Activated CD4-positive, alpha-beta T cell treated with anti-CD3 and anti-CD28 coated beads, Interleukin-10, Interleukin-2, amounts not matched to agents 100 ng/mL and 50 ng/mL, durations not matched to agents 16 hours and 8 hours (primary cell): ENCODE measurements around the gene RGP1.

Source experiments
- DNase-seq: peaks from one replicate; pipeline ENCODE4 v3.0.0-alpha.2; 2020

RGP1 gene, protein sequence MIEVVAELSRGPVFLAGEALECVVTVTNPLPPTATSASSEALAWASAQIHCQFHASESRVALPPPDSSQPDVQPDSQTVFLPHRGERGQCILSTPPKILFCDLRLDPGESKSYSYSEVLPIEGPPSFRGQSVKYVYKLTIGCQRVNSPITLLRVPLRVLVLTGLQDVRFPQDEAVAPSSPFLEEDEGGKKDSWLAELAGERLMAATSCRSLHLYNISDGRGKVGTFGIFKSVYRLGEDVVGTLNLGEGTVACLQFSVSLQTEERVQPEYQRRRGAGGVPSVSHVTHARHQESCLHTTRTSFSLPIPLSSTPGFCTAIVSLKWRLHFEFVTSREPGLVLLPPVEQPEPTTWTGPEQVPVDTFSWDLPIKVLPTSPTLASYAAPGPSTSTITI

GRCh38 chr9:35748858-35749514 lies at the start of gene RGP1, which contains the start of gene GBA2:
TSS of gene RGP1 (plus strand) at chr9:35749287. CDS start at chr9:35749756, 469 bp downstream.
TSS of gene GBA2 (minus strand) at chr9:35749228. CDS start at chr9:35748704, 524 bp downstream.
- peak; percentile 81 for DNase-seq

DNA sequence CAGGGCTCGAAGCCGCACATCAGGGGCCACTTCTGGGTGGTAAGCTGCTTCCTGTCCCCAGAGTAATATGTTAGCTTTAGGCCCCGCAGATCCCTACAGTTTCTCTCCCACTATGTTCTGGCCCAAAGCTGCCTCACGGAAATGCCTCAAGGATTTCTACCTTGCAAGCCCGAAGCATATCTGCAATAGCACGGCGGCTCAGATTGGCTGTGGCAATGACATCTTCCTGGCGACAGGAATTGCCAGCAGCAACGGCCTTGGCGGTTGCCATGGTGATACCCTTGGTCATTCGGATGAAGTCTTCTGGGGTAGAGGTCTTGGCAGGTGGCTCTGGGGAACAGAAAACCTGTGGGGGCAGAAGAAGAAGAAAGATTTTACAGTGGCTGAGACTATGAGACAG lies 49.1 kb upstream of the RGP1 start:
- no peak for DNase-seq

DNA sequence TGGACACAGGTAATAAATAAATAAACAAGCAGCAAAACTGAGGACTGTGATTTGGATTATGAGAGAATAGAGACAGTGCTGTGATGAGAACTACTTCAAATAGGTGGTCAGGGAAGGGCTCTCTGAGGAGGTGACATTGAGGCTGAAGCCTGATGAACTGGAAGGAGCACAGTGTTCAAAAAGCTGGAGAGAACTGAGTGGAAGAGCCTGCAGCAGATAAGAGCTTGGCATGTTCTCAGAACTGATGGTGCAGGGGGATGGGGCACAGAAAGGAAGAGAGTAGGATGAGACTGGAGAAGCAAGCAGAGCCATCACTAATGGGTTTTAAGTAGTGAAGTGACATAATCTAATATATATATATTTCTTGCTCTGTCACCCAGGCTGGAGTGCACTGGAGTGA lies 48.1 kb upstream of the RGP1 start:
- DNase-seq, result no peak

DNA sequence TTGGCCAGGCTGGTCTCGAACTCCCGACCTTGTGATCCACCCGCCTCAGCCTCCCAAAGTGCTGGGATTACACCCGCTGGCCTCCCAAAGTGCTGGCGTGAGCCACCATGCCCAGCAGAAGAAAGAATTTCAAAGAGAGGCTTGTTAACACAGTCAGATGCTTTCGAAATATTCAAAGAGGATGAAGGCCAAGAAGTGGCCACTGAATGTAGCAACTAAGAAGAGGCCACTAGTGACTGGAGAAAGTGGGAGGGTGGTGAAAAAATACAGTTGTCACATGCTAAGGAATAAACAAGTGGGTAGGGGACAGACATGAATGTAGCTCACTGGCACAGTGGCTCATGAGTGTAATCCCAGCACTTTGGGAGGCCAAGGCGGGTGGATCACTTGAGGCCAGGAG lies 46.4 kb upstream of the RGP1 start:
- no peak for DNase-seq

GRCh38 chr9:35703906-35704672 lies 45.0 kb upstream of the RGP1 start:
- no peak for DNase-seq

GRCh38 chr9:35705372-35705771 lies 43.7 kb upstream of the RGP1 start:
- no peak for DNase-seq

GRCh38 chr9:35705836-35706430 lies 43.2 kb upstream of the RGP1 start:
- DNase-seq, result no peak

DNA sequence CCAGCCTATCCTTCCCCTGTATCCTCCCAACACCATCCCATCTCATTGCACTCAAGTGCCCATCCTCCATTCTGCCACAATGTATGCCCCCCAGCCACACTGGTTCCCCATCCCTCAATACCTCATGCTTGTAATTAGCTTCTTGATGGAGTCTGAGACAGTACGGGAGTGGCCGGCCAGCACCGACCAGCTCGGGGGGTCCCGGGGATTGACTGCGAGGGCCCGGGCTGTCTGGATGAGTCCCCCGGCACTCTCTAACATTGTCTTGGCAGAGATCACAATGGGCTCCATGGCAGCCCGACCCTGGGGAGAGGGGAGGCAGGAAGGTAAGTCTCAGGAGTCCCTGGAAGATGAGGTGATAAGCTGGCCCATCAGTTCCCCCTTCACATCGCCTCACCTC lies 42.1 kb upstream of the RGP1 start:
- no peak for DNase-seq

GRCh38 chr9:35708146-35708545 lies 40.9 kb upstream of the RGP1 start:
- DNase-seq, result no peak

DNA sequence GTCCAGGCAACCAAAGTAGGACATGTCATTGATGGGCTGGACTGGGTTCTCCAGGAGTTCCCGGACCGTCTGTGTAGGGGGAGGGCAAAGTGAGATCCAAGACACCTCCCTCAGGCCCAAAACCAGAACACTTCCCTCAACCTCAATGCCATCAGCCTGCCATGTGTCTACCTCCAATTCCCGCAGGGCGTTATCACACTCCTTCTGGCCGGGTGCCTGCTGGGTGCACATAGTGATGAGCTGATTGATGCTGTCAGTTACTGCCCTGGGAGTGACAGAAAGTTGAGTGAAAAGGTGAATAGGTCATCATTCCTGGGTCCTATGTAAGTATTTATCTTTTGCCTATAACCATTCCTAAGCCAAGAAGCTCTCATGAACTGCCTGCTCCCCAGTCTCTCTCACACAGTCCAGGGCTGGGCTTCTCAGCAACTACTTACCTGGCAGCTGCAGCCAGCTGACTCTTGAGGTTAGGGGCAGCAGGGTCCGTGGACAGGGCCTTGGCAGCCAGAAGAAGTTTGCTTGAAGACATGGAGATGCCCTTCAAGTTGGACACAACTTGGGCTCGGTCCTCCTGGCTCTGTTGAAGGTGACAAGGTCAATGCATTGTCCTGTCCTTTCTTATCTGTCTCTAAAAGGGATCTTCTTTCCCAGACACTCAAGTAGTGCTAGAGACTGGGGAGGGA lies 38.1 kb upstream of the RGP1 start:
- DNase-seq, result no peak

- DNase-seq, result no peak
Observed at GRCh38 chr9:35711501-35712428, 37.3 kb upstream of the RGP1 start.

- no peak for DNase-seq
Observed at GRCh38 chr9:35712762-35713400, 36.2 kb upstream of the RGP1 start.

DNA sequence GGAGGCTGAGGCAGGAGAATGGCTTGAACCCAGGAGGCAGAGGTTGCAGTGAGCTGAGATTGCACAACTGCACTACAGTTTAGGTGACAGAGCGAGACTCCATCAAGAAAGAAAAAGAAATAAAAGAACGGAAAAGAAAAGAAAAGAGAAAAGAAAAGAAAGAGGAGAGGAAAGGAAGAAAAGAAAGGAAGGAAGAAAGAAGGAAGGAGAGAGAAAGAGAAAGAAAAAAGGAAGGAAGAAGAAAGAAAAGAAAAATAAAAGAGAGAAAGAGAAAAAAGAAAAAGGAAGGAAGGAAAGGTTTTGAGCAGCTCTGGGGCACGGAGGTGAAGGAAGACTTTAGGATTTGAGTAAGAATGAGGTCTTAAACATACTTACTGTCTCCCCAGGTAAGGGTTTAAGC lies 35.5 kb upstream of the RGP1 start:
- DNase-seq, result no peak

GRCh38 chr9:35714123-35714522 lies 35.0 kb upstream of the RGP1 start:
- DNase-seq, result no peak

DNA sequence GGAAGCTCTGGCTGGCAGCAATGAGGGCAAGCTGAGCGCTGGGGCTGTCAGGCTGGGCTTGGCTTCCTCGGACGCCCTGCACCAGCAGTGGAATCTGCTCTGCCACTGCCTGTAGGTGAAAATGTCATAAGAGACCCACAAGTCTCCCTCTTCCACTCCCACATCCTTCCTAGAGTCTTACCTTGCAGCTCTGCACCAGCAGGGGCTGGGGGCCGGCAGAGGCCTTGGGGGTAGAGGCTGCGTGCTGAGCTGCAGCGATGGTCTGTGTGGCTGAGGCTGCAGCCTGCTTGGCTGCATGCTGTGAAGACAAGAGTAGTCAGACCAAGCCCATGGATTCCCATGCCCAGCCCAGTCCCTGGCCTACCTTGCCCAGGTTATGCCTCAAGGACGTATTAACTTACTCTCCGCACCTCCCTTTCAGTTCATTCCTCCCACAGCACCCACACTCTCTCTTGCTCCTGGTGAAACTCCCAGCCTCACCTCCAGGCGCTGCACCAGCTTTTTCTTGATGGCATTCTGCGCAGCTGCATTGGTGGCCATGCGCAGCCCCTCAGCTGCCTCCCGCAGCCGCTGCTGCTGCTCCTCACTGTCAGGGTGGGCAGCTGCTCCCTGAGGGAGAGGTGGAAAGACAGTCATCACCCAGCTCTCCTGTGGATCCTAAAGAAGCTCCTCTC lies 34.4 kb upstream of the RGP1 start:
- no peak for DNase-seq

GRCh38 chr9:35716230-35716629 lies 32.9 kb upstream of the RGP1 start:
- no peak for DNase-seq

DNA sequence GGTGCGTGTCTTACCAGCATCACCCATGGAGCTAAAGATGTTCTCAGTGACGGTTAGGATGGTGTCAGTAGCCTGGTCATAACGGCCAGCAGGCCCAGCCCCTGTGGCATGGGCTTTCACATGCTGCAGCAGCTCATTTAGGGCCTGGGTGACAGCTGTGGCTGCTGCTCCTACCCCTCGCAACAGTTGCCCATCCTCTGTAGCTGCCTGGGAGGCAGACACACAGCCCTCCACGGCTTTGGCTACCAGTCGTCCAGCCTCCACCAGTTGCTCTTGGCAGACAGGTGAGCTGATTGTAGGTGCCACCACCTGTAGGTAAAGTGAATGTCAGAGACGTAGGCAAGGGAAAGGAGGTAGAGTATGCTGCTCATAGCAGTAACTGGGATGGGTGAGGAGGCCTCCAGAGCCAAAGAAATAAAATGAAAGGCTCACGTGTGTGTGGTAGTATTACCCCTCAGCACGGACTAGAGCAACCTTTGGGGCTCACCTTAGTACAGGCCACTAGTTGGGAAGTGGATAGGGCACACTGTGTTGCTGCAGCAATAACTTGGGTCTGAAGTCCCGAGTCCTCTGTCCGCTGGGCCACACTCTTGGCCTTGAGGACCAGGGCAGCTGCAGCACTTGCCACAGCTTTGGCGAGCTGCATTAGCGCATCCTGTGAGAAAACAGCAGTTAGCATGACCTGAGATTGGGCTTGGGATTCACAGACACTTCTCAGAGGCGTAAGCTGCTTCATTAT lies 31.8 kb upstream of the RGP1 start:
- no peak for DNase-seq

DNA sequence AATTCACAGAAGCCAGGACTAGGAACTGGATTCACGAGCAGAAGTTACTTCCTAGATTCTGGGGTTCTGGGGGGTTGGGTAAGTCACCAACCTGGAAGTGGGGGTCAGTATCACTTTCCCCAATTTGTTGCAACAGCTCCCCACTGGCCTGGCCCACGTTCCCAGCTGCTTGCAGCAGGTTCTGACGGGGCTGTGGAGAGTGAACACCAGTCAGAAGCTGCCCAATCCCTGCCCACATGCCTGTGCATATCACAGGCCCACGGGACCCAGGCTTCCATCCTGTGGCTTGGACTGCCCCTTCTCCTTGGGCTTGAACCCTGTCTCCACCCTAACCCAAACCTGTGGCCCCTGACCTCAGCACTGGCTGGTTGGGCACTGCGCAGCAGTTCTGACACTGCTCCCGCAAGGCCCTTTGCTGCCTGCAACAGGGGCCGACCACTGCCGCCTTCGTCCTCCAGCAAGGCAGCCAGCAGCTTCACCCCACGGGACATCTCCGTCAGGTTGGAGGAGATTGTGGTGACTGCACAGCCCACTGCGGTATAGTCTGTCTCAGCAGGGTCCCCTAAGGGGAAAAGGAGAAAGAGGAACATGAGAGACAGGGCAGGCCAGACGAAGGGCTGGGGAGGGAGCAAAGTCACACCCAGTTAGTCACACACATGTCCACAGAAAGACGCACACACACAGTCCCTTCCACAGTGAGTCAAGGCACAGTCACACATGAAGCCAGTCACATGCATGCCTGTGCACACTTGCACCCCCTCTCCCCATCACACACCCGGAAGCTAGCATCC lies 30.2 kb upstream of the RGP1 start:
- DNase-seq, result no peak

GRCh38 chr9:35719546-35719945 lies 29.5 kb upstream of the RGP1 start:
- DNase-seq, result no peak
